Gastroesophageal sphincter (tissue), 4 donors: ENCODE data around the gene SLC8A1. TPM values are rescaled to one million over a fixed set of nuclear protein-coding genes. Genes with fewer than 3 reads are reported as not detected.
"Not testable (repeated sequence)": the region's sequence is repeated elsewhere in the genome, so short reads cannot be mapped to it uniquely, and the experiment has no call there.

ENCODE experiments used
- ATAC-seq: fragments of 150-250 bp; one replicate; pipeline ENCODE4 v1.9.1; 2016; ENCODE audit warnings: mild to moderate bottlenecking, moderate library complexity
- H3K27ac ChIP-seq, 4 donors: fragments of 200-600 bp; sonication (generic) in 3 of 4; 1 replicate in 3 of 4; 2 replicates in 1 of 4; pipeline ENCODE4 v1.5.1; 2016 to 2019
- H3K27me3 ChIP-seq: fragments of 200-600 bp; sonication (generic); one replicate; pipeline ENCODE4 v1.5.1; 2019
- H3K36me3 ChIP-seq, 2 donors: fragments of 200-600 bp; sonication (generic); one replicate each; pipeline ENCODE4 v1.5.1; 2019; ENCODE audit warnings: control low read depth in 1 of 2
- H3K4me1 ChIP-seq, 3 donors: fragments of 200-600 bp; sonication (generic); 1 replicate in 2 of 3; 2 replicates in 1 of 3; pipeline ENCODE4 v1.5.1; 2016 to 2019; ENCODE audit warnings: control low read depth in 2 of 3
- H3K4me3 ChIP-seq, 2 donors: fragments of 200-600 bp; sonication (generic); one replicate each; pipeline ENCODE4 v1.5.1; 2019; ENCODE audit warnings: mild to moderate bottlenecking in 1 of 2, moderate library complexity in 1 of 2
- H3K9me3 ChIP-seq, 3 donors: fragments of 200-600 bp; sonication (generic); one replicate each; pipeline ENCODE4 v1.5.1; 2017 to 2019; ENCODE audit warnings: control low read depth in 2 of 3
- CTCF ChIP-seq, 4 experiments: fragments of 200-600 bp in 2 of 4; fragments of 450-650 bp in 2 of 4; sonication (generic) in 1 of 4; IDR thresholded peaks; one replicate each; pipeline ENCODE4 v1.5.1; 2017 to 2019; ENCODE audit warnings: antibody characterized with exemption in 4 of 4, mild to moderate bottlenecking in 2 of 4, moderate library complexity in 2 of 4
- EP300 ChIP-seq: sonication (generic); formaldehyde crosslinking; IDR thresholded peaks from one replicate; pipeline ENCODE4 v1.6.1; 2017; ENCODE audit warnings: antibody characterized with exemption, mild to moderate bottlenecking
- POLR2A ChIP-seq, 2 donors: fragments of 450-650 bp; IDR thresholded peaks; one replicate each; pipeline ENCODE4 v1.6.1; 2017; ENCODE audit warnings: antibody characterized with exemption in 2 of 2, mild to moderate bottlenecking in 2 of 2, moderate library complexity in 1 of 2
- POLR2AphosphoS5 ChIP-seq: sonication (generic); formaldehyde crosslinking; IDR thresholded peaks from one replicate; pipeline ENCODE4 v1.6.1; 2017; ENCODE audit warnings: antibody characterized with exemption
- WGBS, 2 donors: methylation state at CpG; one replicate each; pipeline ENCODE4 v1.1.5; 2018; ENCODE audit warnings: low coverage in 1 of 2; 5-methylcytosine and 5-hydroxymethylcytosine counted together
- total RNA-seq, 4 donors: library from RNA; depleted of rRNA; stranded (reverse); fragments of >200 nt; gene quantifications; one replicate each; pipeline ENCODE4 v1.1.0, GENCODE V29; 2016

Gene SLC8A1
- total RNA-seq, 4 donors from 2014 or later: 76.3 to 168 (median 146) TPM

GRCh38 chr2:40093021-40093675, 358.7 kb downstream of the SLC8A1 start:
- H3K27me3 ChIP-seq: no peaks in the 10 kb centered on the region
- no peak for ATAC-seq
- TF ChIP-seq POLR2A (IDR thresholded peaks at IDR 0.05) (no peak), CTCF (IDR thresholded peaks at IDR 0.05) (no peak), EP300 (no peak), POLR2AphosphoS5 (no peak)
- no peaks in the 10 kb centered on the region for H3K36me3 ChIP-seq
- H3K27ac ChIP-seq: peak overlapping the region in 1 of 4 donors; percentile 11
- no peaks in the 10 kb centered on the region for H3K9me3 ChIP-seq
- H3K4me1 ChIP-seq: peaks cover 5 to 28% (median 10%) of the 10 kb centered on the region in 3 donors
- 18 to 23% methylated on average over 6 of the region's 6 CpGs for WGBS, 2 donors
- H3K4me3 ChIP-seq: no peak overlapping the region

GRCh38 chr2:40090044-40090443, 361.8 kb downstream of the SLC8A1 start:
- Histone ChIP-seq H3K27me3 (no peaks in the 10 kb centered on the region), H3K4me1 (peaks cover 5 to 16% (median 10%) of the 10 kb centered on the region in 3 donors), H3K9me3 (no peaks in the 10 kb centered on the region), H3K36me3 (no peaks in the 10 kb centered on the region), H3K27ac (no peak overlapping the region), H3K4me3 (no peak overlapping the region)
- WGBS, 2 donors: 91% methylated on average over 3 of the region's 3 CpGs
- no peak for ATAC-seq
- no peak for TF ChIP-seq CTCF (IDR thresholded peaks at IDR 0.05)
- TF ChIP-seq POLR2AphosphoS5: no peak
- no peak for TF ChIP-seq POLR2A (IDR thresholded peaks at IDR 0.05)
- TF ChIP-seq EP300: no peak

- TF ChIP-seq POLR2A (IDR thresholded peaks at IDR 0.05) (no peak), POLR2AphosphoS5 (no peak), CTCF (IDR thresholded peaks at IDR 0.05) (no peak), EP300 (no peak)
- 100% methylated on average over 1 to 2 of the region's 7 CpGs for WGBS, 2 donors
- no peak for ATAC-seq
Measured at GRCh38 chr2:40087927-40088326, 364.0 kb downstream of the SLC8A1 start.

GRCh38 chr2:40087434-40087833, 364.5 kb downstream of the SLC8A1 start:
- Histone ChIP-seq H3K9me3 (no peaks in the 10 kb centered on the region), H3K27ac (no peak overlapping the region), H3K4me3 (no peak overlapping the region), H3K36me3 (no peaks in the 10 kb centered on the region), H3K4me1 (no peaks in the 10 kb centered on the region), H3K27me3 (no peaks in the 10 kb centered on the region)
- TF ChIP-seq CTCF (IDR thresholded peaks at IDR 0.05) (no peak), EP300 (no peak), POLR2A (IDR thresholded peaks at IDR 0.05) (no peak), POLR2AphosphoS5 (no peak)
- no peak for ATAC-seq
- WGBS, 2 donors: no CpG with 5 or more reads among the region's 5 CpGs

More at GRCh38 chr2:40087927-40088326, 364.0 kb downstream of the SLC8A1 start:
- no peaks in the 10 kb centered on the region for H3K9me3 ChIP-seq
- peaks cover 0 to under 1% (median 0%) of the 10 kb centered on the region in 3 donors for H3K4me1 ChIP-seq
- H3K4me3 ChIP-seq: no peak overlapping the region
- no peaks in the 10 kb centered on the region for H3K36me3 ChIP-seq
- H3K27me3 ChIP-seq: no peaks in the 10 kb centered on the region
- no peak overlapping the region for H3K27ac ChIP-seq

- TF ChIP-seq EP300: no peak
- TF ChIP-seq CTCF (IDR thresholded peaks at IDR 0.05): no peak
- TF ChIP-seq POLR2A (IDR thresholded peaks at IDR 0.05): no peak
- no peak for TF ChIP-seq POLR2AphosphoS5
- no peaks in the 10 kb centered on the region for H3K36me3 ChIP-seq
- no peak for ATAC-seq
- no peaks in the 10 kb centered on the region for H3K4me1 ChIP-seq
- no peaks in the 10 kb centered on the region for H3K27me3 ChIP-seq
- H3K27ac ChIP-seq: no peak overlapping the region
- no peak overlapping the region for H3K4me3 ChIP-seq
- WGBS, 2 donors: 87% methylated on average over 2 of the region's 2 CpGs; no CpG with 5 or more reads in 1 of the 2 donors
- peaks cover 0 to 9% (median 0%) of the 10 kb centered on the region in 3 donors for H3K9me3 ChIP-seq
Measured at GRCh38 chr2:40085786-40086185, 366.1 kb downstream of the SLC8A1 start.

GRCh38 chr2:40073336-40073735, 378.6 kb downstream of the SLC8A1 start:
- H3K36me3 ChIP-seq, H3K4me1 ChIP-seq, H3K27ac ChIP-seq, H3K27me3 ChIP-seq, ATAC-seq, H3K4me3 ChIP-seq: not testable (repeated sequence)
- peaks cover 0 to 17% (median 0%) of the 10 kb centered on the region in 3 donors for H3K9me3 ChIP-seq
